IgD-negative memory B cell (primary cell): Measurements from ENCODE around the gene UBE2C. TPM values are rescaled to one million over a fixed set of nuclear protein-coding genes. Genes with fewer than 3 reads are reported as not detected.

Experiments used
- H3K27ac Mint-ChIP-seq, 3 donors: one replicate each; pipeline ENCODE4 v1.8.0; 2020 to 2022; ENCODE audit warnings: mild to moderate bottlenecking in 3 of 3, mixed read lengths in 3 of 3, moderate library complexity in 1 of 3
- H3K27me3 Mint-ChIP-seq: one replicate; pipeline ENCODE4 v1.8.0; 2021; ENCODE audit warnings: mixed read lengths
- H3K36me3 Mint-ChIP-seq: one replicate; pipeline ENCODE4 v1.8.0; 2020; ENCODE audit warnings: mild to moderate bottlenecking, mixed read lengths
- H3K4me1 Mint-ChIP-seq, 3 donors: one replicate each; pipeline ENCODE4 v1.8.0; 2020 to 2022; ENCODE audit warnings: mixed read lengths in 3 of 3, mild to moderate bottlenecking in 1 of 3
- H3K4me3 Mint-ChIP-seq, 4 donors: one replicate each; pipeline ENCODE4 v1.8.0; 2020 to 2022; ENCODE audit warnings: mild to moderate bottlenecking in 4 of 4, mixed read lengths in 4 of 4, moderate library complexity in 3 of 4
- H3K9me3 Mint-ChIP-seq, 3 donors: one replicate each; pipeline ENCODE4 v1.8.0; 2020 to 2021; ENCODE audit warnings: mixed read lengths in 3 of 3, mild to moderate bottlenecking in 1 of 3
- polyA plus RNA-seq: library from polyadenylated mRNA; unstranded; fragments of 300-500 nt; fragmentation: Illumina TruSeq; gene quantifications from one replicate; pipeline ENCODE4 v1.2.3, GENCODE V29; 2021

The UBE2C gene
- polyA plus RNA-seq, 1 donor from 2014 or later, result 0.46 TPM

DNA sequence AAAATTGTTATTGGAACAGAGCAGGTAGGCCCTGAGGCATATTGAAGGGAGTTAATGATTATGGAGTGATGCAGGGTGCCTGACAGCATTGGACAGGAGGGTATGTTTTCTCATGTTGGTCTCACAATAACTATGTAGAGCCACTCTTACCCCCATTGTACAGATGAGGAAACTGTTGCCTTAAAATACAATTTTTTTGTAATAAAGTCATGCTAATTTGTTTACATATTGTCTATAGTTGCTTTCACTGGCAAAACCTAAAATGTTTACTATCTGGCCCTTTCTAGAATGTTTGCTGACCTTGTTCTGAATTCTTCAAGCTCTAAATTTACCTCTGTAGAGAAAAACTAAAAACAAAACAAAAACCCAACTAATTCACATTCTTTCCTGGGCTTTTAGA is 39.1 kb downstream of the UBE2C start:
- H3K9me3 Mint-ChIP-seq, result no peaks in the 10 kb centered on the region
- peaks cover 1% of the 10 kb centered on the region for H3K36me3 Mint-ChIP-seq
- no peaks in the 10 kb centered on the region for H3K27me3 Mint-ChIP-seq
- H3K27ac Mint-ChIP-seq, result no peak overlapping the region
- H3K4me3 Mint-ChIP-seq, result no peak overlapping the region
- H3K4me1 Mint-ChIP-seq, result peaks cover 5 to 10% (median 9%) of the 10 kb centered on the region in 3 donors

DNA sequence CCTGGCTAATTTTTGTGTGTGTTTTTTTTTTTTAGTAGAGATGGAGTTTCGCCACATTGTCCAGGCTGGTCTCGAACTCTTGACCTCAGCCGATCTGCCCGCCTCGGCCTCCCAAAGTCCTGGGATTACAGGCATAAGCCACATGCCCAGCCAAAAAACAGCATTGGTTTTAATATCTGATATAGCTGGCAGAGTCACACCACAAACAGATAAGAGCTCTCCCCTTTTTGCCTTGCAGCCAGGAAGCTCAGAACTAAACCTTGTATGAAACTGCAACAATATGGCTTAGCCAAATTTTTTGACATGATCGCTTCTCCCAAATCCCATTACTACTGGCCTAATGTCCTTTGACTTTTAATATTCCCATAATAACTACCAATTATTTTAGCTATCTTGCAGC is 39.9 kb downstream of the UBE2C start:
- no peaks in the 10 kb centered on the region for H3K27me3 Mint-ChIP-seq
- H3K4me3 Mint-ChIP-seq, result no peak overlapping the region
- peaks cover 1% of the 10 kb centered on the region for H3K36me3 Mint-ChIP-seq
- H3K9me3 Mint-ChIP-seq, result no peaks in the 10 kb centered on the region
- H3K4me1 Mint-ChIP-seq, result peaks cover 12 to 14% (median 13%) of the 10 kb centered on the region in 3 donors
- no peak overlapping the region for H3K27ac Mint-ChIP-seq

DNA sequence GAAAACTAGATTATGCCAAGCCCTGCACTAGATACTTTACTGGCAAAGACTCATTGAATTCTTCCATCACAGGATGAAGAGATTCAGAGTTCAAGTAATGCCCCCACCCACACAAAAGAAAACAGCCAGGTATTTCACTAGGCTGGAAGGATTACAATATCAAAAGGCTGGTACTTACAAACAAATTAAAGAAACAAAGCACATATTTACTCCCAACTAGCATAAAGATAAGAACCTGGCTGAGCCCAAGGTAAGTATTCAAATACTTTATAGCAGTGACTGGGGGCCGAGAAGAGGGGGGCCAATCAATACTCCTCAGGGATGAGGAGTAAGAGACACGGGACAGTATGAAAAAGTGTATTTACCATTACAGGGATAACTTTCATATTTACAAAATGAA is 41.0 kb downstream of the UBE2C start:
- H3K36me3 Mint-ChIP-seq, result peaks cover 1% of the 10 kb centered on the region
- H3K9me3 Mint-ChIP-seq, result no peaks in the 10 kb centered on the region
- peak overlapping the region in 1 of 4 donors; percentile 48 for H3K4me3 Mint-ChIP-seq
- no peaks in the 10 kb centered on the region for H3K27me3 Mint-ChIP-seq
- no peak overlapping the region for H3K27ac Mint-ChIP-seq
- H3K4me1 Mint-ChIP-seq, result peaks cover 17 to 23% (median 20%) of the 10 kb centered on the region in 3 donors

DNA sequence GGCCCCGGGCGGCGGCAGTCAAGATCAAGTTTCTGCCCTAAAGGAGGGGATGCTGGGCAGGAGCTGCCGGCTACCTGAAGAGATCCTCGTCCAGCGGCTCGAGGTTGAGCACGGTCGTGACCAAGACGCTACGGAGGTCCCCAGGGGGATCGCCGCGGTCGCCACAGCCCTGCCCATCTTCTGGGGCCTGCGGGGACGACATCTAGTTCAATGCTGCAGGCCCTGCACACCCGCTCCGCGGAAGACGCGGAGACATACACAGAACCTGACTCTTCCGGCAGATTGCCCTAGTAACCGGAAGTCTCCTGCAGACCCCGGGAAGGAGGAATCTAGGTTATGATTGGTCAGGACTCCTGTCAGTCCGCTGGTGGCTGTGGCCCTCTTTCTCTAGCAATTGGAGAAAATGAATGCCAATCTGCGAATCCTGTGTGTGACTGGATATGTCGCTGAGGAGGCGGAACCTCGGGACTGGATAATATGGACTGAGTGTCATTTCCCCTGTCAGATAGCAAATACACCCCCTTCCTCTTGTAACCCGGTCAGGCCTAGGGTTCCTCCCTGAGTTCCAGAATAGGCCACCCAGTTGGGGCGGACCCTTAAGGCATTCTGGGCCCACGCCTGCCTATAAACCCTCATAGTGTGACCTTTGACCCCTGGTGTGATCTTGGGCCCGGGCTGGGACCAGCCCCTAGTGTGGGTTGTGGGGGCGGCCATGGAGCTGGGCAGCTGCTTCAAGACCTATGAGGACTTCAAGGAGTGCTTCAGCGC is 44.9 kb downstream of the UBE2C start, which contains the start of the genes ACOT8 and ZSWIM3:
ACOT8 (minus strand) TSS at position 279 of the 768 bp plus-strand sequence; CDS start at position 202, 77 bp downstream.
ZSWIM3 (plus strand) TSS at position 501 of the 768 bp plus-strand sequence; CDS start at position 713, 212 bp downstream.
- Mint-ChIP-seq H3K27ac (peak within 1 kb of the TSS; percentile 79 to 94 (median 93)), H3K27me3 (no peaks in the 10 kb centered on the region), H3K36me3 (peaks cover 6% of the 10 kb centered on the region), H3K4me3 (peak within 1 kb of the TSS; percentile 92 to 98 (median 94)), H3K9me3 (no peaks in the 10 kb centered on the region), H3K4me1 (peaks cover 17 to 31% (median 29%) of the 10 kb centered on the region in 3 donors)

DNA sequence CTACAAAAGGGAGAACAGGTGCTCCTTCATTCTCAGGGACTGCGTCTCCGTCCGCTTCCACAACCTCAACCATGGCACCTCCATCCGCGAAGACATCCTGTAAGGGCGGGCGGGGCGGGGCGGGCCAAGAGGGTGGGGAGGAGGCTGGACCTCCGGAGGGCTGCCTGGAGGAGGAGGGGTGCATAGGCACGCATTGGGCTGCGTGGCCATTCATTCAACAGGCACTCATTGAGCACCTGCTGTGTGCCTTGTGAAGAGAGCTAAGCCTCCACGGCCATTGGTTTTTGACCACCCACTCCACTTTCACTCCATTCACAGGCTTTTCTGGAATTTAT is 45.4 kb downstream of the UBE2C start:
- peaks cover 6% of the 10 kb centered on the region for H3K36me3 Mint-ChIP-seq

DNA sequence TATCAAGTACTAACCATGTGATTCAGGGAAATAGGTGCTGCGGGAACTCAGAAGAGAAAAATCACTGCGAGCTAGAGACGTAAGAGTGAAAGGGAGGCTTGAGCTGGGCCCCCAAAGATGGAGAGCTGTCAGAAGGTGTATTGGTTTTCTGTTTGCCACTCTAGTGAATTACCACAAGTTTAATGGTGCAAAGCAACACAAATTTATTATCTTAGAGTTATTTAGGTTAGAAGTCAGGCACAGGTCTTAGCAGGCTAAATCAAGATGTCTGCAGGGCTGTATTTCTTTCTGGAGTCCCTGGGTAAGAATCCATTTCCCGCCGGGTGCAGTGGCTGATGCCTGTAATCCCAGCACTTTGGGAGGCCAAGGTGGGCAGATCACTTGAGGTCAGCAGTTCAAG is 47.5 kb downstream of the UBE2C start:
- Mint-ChIP-seq H3K4me3 (peak overlapping the region in 1 of 4 donors; percentile 39), H3K27ac (no peak overlapping the region), H3K27me3 (no peaks in the 10 kb centered on the region), H3K36me3 (peaks cover 6% of the 10 kb centered on the region), H3K9me3 (no peaks in the 10 kb centered on the region), H3K4me1 (peaks cover 12 to 28% (median 27%) of the 10 kb centered on the region in 3 donors)

More for the DNA sequence above, 45.4 kb downstream of the UBE2C start:
- peaks cover 17 to 31% (median 29%) of the 10 kb centered on the region in 3 donors for H3K4me1 Mint-ChIP-seq
- peak overlapping the region; percentile 79 to 94 (median 93) for H3K27ac Mint-ChIP-seq
- H3K9me3 Mint-ChIP-seq, result no peaks in the 10 kb centered on the region
- H3K27me3 Mint-ChIP-seq, result no peaks in the 10 kb centered on the region
- H3K4me3 Mint-ChIP-seq, result peak overlapping the region; percentile 92 to 98 (median 94)

DNA sequence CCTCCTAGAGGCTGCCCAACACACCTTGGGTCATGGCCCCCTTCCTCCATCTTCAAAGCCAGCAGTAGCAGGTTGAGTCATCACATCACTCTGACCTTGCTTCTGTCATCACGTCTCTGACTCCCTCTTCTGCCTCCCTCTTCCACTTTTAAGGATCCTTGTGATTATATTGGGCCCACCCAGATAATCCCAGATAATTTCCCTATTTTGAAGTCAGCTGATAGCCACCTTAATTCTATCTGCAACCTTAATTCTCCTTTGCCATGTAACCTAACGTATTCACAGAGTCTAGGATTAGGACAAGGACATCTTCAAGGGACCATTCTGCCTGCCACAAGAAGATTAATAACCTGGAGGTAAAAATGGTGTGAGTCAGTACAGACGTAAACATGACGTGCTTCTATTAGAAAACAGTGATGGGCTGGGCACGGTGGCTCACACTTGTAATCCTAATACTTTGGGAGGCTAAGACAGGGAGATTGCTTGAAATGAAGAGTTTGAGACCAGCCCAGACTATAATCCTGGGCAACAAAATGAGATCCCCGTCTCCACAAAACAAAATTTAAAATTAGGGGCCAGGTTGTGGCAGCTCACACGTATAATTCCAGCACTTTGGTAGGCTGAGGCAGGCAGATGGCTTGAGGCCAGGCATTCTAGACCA is 48.2 kb downstream of the UBE2C start:
- H3K4me3 Mint-ChIP-seq, result peak overlapping the region in 1 of 4 donors; percentile 14
- no peaks in the 10 kb centered on the region for H3K9me3 Mint-ChIP-seq
- H3K4me1 Mint-ChIP-seq, result peaks cover 12 to 28% (median 24%) of the 10 kb centered on the region in 3 donors
- H3K36me3 Mint-ChIP-seq, result peaks cover 6% of the 10 kb centered on the region
- H3K27me3 Mint-ChIP-seq, result no peaks in the 10 kb centered on the region
- no peak overlapping the region for H3K27ac Mint-ChIP-seq

DNA sequence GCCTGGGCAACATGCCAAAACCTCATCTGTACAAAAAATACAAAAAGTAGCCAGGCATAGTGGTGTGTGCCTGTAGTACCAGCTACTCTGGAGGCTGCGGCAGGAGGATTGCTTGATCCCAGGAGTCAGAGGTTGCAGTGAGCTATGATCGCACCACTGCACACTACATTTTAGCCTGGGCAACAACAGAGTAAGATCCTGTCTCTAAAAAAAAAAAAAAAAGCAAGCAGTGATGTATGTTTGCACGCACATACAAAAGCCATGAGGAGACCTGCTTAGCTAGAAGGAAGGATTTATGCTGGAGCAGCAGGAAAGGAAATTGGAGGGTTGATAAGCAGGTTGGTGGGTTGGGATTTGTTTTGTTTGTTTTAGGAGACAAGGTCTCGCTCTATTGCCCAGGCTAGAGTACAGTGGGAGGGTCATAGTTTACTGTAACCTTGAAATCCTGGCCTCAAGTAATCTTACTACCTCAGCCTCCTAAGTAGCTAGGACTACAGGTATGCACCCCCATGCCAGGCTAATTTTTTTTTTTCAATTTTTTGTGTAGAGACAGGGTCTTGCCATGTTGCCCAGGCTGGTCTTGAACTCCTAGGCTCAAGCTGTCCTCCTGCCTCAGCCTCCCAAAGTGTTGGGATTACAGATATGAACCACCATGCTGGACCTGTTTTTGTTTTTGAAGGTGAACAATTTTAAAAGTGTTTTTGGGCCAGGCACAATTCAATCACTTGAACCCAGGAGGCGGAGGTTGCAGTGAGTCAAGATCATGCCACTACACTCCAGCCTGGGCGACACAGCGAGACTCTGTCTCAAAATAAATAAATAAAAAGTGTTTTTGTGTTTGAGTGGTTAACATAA is 49.0 kb downstream of the UBE2C start:
- Mint-ChIP-seq H3K27ac (no peak overlapping the region), H3K4me1 (peaks cover 12 to 22% (median 19%) of the 10 kb centered on the region in 3 donors), H3K9me3 (no peaks in the 10 kb centered on the region), H3K27me3 (no peaks in the 10 kb centered on the region), H3K4me3 (no peak overlapping the region), H3K36me3 (peaks cover 6% of the 10 kb centered on the region)

DNA sequence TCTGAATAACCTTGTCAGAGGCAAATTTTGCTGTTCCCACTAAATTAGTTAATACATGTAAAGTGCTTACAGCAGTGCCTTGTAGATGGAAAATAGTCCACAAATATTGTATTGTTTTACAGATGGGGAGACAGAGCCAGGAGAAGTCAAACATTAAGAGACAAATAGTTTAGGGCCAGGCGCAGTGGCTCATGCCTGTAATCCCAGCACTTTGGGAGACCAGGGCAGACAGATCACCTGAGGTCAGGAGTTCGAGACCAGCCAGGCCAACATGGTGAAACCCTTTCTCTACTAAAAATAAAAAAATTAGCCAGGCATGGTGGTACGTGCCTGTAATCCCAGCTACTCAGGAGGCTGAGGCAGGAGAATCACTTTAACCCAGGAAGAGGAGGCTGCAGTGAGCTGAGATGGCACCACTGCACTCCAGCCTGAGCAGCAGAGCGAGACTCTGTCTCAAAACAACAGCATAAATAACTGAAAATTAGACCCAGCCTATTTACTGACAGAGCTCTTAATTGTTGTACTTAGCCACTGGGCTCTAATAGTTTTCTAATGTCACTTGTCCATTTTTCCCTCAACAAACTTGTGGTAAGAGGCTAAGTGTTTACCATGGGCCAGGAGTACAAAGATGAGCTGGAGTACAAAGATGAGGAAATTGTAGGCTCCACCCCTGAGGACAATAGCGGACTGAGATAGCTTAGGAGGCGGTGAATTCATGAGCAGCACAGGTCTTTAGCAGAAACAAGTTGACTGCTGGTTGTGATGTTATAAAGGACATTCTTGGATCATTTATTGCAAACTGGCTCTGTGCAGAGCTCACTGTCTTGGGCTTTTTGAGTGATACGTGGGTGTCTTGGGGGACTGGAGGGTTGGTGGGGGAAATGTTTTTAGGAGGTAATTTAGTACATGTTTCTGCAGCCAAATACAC is 51.4 kb downstream of the UBE2C start:
- no peaks in the 10 kb centered on the region for H3K9me3 Mint-ChIP-seq
- peaks cover 6% of the 10 kb centered on the region for H3K36me3 Mint-ChIP-seq
- H3K4me3 Mint-ChIP-seq, result no peak overlapping the region
- no peak overlapping the region for H3K27ac Mint-ChIP-seq
- no peaks in the 10 kb centered on the region for H3K27me3 Mint-ChIP-seq
- H3K4me1 Mint-ChIP-seq, result peaks cover 3 to 8% (median 7%) of the 10 kb centered on the region in 3 donors

DNA sequence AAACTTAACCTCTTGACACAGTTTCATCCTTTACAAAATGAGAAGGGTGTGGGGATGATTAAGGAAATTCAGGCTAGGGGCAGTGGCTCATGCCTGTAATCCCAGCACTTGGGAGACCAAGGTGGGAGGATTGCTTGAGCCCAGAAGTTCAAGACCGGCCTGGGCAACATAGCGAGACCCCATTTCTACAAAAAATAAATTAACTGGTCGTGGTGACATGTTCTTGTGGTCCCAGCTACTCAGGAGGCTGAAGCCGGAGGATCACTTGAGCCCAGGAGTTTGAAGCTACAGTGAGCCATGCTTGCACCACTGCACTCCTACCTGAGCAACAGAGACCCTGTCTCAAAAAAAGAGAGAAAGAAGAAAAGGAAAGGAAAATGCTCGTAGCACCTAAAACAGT is 54.0 kb downstream of the UBE2C start:
- Mint-ChIP-seq H3K27ac (no peak overlapping the region), H3K9me3 (no peaks in the 10 kb centered on the region), H3K27me3 (no peaks in the 10 kb centered on the region), H3K4me3 (no peak overlapping the region), H3K36me3 (peaks cover 2% of the 10 kb centered on the region), H3K4me1 (peaks cover 0 to 3% (median 0%) of the 10 kb centered on the region in 3 donors)

Other genes starting within 250 kb of the UBE2C start
- not detected for gene WFDC8, start 233.4 kb upstream of the UBE2C start, polyA plus RNA-seq
- gene WFDC10A, start 182.9 kb upstream of the UBE2C start, polyA plus RNA-seq, result not detected
- not detected for gene WFDC9, start 181.4 kb upstream of the UBE2C start, polyA plus RNA-seq
- not detected for gene WFDC11, start 142.4 kb upstream of the UBE2C start, polyA plus RNA-seq
- gene WFDC13, start 110.6 kb upstream of the UBE2C start, polyA plus RNA-seq, result not detected
- gene WFDC10B, start 107.6 kb upstream of the UBE2C start, polyA plus RNA-seq, result not detected
- gene SPINT4, start 90.3 kb upstream of the UBE2C start, polyA plus RNA-seq, result not detected
- not detected for gene WFDC3, start 20.8 kb upstream of the UBE2C start, polyA plus RNA-seq
- 39.7 TPM for gene DNTTIP1, start 20.7 kb upstream of the UBE2C start, polyA plus RNA-seq
- gene TNNC2, start 14.7 kb downstream of the UBE2C start, polyA plus RNA-seq, result 3.2 TPM
- gene SNX21, start 21.2 kb downstream of the UBE2C start, polyA plus RNA-seq, result 2.4 TPM
- gene ACOT8, start 44.7 kb downstream of the UBE2C start, polyA plus RNA-seq, result 45.2 TPM
- 3.0 TPM for gene ZSWIM3, start 45.0 kb downstream of the UBE2C start, polyA plus RNA-seq
- gene ZSWIM1, start 68.6 kb downstream of the UBE2C start, polyA plus RNA-seq, result 5.8 TPM
- not detected for gene SPATA25, start 75.0 kb downstream of the UBE2C start, polyA plus RNA-seq
- gene NEURL2, start 78.6 kb downstream of the UBE2C start, polyA plus RNA-seq, result 1.6 TPM
- gene CTSA, start 78.7 kb downstream of the UBE2C start, polyA plus RNA-seq, result 107 TPM
- 1.3 TPM for gene PLTP, start 99.5 kb downstream of the UBE2C start, polyA plus RNA-seq
- 98.9 TPM for gene PCIF1, start 122.0 kb downstream of the UBE2C start, polyA plus RNA-seq
- 15.1 TPM for gene ZNF335, start 159.6 kb downstream of the UBE2C start, polyA plus RNA-seq
- not detected for gene MMP9, start 196.3 kb downstream of the UBE2C start, polyA plus RNA-seq
- 0.11 TPM for gene SLC12A5, start 216.6 kb downstream of the UBE2C start, polyA plus RNA-seq